Measurements from ENCODE around the gene TMEM179.

The TMEM179 gene

DNA sequence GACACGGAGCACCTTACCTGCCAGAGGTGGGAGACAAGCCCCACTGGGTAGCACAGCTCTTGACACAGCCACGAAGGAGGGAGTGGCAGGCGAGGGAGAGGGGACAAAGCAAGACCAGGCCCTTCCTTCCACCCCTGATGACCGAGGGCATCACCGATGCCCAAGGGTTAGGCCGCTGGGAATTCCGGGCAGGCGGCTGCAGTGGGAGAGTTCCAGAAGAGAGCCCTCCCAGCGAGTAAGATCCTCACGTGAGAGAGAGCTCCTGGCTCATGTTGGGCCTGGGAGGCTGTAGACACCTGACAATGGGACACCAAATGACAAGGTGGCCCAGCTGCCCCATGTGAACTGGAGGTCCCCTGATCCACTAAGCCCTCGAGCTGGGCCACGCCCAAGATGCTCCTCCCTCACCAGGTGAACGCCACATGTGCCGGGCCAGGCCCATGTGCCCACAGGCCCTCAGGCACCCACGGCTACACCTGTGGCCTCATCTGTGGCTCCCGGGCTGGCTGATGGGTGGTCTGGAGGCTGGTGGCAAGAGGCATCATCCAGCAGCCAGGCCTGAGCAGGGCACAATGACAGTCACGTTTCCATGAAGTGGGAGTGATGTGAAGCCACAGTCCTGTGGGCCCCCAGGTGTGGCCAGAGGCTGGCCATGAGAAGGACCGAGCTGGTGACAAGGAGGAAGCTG, 57.1 kb downstream of the TMEM179 start:
- Histone ChIP-seq H3K9me3 (no peaks in the 10 kb centered on the region), H3K4me1 (no peaks in the 10 kb centered on the region), H3K36me3 (no peaks in the 10 kb centered on the region), H3K27ac (no peak overlapping the region), H3K4me3 (no peak overlapping the region), H3K27me3 (peaks cover 0 to 88% of the 10 kb centered on the region in 2 donors)
- no peak for DNase-seq
- intact Hi-C loops (cut with DNase I; ENCODE audit: low total_unique reads): no loop called here
- TF ChIP-seq, protein P1, sequence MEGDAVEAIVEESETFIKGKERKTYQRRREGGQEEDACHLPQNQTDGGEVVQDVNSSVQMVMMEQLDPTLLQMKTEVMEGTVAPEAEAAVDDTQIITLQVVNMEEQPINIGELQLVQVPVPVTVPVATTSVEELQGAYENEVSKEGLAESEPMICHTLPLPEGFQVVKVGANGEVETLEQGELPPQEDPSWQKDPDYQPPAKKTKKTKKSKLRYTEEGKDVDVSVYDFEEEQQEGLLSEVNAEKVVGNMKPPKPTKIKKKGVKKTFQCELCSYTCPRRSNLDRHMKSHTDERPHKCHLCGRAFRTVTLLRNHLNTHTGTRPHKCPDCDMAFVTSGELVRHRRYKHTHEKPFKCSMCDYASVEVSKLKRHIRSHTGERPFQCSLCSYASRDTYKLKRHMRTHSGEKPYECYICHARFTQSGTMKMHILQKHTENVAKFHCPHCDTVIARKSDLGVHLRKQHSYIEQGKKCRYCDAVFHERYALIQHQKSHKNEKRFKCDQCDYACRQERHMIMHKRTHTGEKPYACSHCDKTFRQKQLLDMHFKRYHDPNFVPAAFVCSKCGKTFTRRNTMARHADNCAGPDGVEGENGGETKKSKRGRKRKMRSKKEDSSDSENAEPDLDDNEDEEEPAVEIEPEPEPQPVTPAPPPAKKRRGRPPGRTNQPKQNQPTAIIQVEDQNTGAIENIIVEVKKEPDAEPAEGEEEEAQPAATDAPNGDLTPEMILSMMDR (IDR thresholded peaks at IDR 0.05): no peak

DNA sequence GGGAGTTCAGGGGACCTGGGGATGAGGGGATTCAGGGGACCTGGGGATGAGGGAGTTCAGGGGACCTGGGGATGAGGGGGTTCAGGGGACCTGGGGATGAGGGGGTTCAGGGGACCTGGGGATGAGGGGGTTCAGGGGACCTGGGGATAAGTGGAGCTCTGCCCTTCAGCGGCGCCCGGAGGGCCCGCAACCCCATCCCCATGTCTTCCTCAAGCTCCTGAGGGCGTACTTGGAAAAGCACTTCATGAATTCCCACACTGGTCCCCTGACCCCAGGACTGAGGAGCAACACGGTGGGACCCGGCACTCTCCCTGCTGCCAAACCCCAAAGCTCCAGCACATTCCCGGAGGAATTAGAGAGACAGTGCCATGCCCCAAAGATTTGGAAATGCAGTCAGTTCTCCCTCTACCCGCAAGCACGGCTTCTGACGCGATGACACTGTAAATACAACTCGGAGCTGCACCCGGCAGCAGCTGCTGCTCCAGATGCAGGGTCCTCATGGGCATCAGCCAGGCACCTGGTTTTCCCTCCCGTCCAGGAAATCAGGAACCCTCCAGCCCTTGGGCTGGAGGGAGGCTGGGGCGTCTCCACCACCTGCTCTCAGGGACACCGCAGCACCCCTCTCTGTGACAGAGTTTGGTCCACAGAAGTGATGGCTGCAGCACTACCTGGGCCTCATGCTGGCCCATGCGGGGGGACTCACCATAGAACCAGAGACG, 57.8 kb downstream of the TMEM179 start:
- Histone ChIP-seq H3K27ac (no peak overlapping the region), H3K9me3 (no peaks in the 10 kb centered on the region), H3K4me1 (no peaks in the 10 kb centered on the region), H3K27me3 (peaks cover 0 to 85% of the 10 kb centered on the region in 2 donors), H3K36me3 (no peaks in the 10 kb centered on the region), H3K4me3 (no peak overlapping the region)
- intact Hi-C loops (cut with DNase I; ENCODE audit: low total_unique reads): no loop called here
- no peak for DNase-seq
- TF ChIP-seq, protein P1 (IDR thresholded peaks at IDR 0.05): no peak

DNA sequence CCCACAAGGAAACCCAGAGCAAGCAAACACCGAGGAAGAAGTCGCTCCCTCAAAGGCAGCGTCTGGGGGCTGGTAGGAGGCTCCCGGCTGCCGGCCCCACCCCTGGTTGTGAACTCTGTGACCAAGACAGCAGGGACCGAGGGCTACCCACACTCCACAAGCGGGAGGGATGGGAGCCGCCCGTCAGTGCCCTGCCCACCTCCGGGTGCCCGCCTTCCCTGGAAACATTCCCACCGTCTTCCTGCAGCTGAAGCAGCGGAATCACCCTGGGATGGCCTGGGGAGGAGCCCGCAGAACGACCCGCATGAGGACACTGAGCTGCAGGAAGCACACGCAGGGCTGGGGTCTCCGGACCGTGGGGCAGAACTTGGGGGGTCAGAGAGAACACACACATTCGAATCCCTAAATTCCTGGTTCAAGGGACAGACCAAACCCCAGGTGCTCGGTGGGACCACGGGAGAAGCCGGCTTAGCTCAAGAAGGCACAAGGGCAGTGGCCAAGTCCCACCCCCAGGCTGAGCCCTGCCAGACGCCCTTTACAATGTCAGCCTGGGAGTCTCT, 58.5 kb downstream of the TMEM179 start:
- intact Hi-C loops (cut with DNase I; ENCODE audit: low total_unique reads): no loop called here

DNA sequence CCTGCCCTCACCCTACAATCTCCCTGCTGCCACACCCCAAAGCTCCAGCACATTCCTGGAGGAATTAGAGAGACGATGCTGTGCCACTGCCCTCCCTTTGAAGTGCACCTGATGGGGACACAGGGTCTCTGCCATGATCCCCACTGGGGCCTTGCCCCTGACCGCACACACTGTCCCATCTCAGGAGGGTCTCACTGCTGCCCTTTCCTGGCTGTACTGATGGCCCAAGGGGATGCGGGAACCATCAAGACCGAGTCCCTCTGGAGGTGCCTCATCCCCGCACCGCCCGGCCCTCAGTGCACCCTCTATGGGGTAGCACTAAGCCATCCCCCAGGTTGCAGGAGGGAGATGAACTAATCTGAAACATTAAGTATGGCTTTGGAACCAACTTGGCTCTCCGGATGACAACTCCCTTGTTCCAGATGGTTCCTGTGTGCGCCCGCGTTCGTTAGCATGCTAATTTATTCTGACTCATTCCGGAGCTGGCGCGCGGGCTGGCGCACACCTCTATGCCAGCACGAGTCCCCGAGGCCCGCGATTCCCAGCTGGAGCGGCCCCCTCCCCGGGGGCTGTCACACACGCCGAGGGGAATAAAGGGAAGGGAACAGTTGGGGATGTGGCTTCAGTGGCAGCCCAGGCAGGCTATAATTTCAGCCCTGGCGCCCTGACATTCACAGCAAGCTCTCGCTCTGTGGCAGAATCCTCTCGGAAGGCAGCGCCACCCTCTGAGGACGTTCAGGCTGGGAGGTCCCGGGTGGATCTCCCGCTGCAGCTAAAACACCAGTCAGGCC, 59.2 kb downstream of the TMEM179 start:
- DNase-seq: no peak
- no peaks in the 10 kb centered on the region for H3K4me1 ChIP-seq
- no peaks in the 10 kb centered on the region for H3K9me3 ChIP-seq
- no peak overlapping the region for H3K4me3 ChIP-seq
- no peaks in the 10 kb centered on the region for H3K36me3 ChIP-seq
- TF ChIP-seq, protein P1 (IDR thresholded peaks at IDR 0.05): no peak
- H3K27ac ChIP-seq: no peak overlapping the region
- H3K27me3 ChIP-seq: peaks cover 0 to 72% of the 10 kb centered on the region in 2 donors
- intact Hi-C loops (cut with DNase I; ENCODE audit: low total_unique reads): no loop called here

More for the DNA sequence above, 58.5 kb downstream of the TMEM179 start:
- H3K4me1 ChIP-seq: no peaks in the 10 kb centered on the region
- no peaks in the 10 kb centered on the region for H3K36me3 ChIP-seq
- TF ChIP-seq, protein P1 (IDR thresholded peaks at IDR 0.05): no peak
- H3K4me3 ChIP-seq: no peak overlapping the region
- peaks cover 0 to 79% of the 10 kb centered on the region in 2 donors for H3K27me3 ChIP-seq
- H3K27ac ChIP-seq: no peak overlapping the region
- H3K9me3 ChIP-seq: no peaks in the 10 kb centered on the region
- DNase-seq: no peak

DNA sequence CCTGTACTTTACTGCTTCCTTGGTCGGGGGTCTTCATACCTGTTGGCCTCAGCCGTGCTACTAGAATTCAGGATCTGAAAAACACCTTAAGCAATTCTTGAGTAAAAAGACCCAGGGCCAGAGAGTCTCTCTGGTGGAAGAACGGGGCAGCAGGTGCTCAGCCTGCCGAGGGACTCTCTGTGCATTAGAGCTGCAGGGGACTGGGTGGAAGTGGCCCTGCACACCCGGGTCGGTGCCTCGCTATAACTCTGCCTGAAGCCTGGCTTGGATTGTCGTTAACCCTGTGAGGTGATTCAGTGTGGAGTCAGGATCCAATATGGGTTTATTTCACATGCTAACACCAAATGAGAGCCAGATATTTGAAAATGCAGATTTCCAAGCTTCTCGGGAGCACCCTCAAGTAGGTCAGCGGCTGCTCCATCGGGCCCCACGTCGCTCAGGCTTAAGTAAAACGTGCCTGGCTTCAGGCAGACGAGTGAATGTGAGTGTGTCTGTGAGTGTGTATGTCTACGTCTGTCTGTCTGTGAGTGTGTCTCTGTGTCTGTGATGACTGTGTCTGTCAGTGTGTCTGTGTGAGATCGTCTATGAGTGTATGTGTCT, 60.1 kb downstream of the TMEM179 start:
- Histone ChIP-seq H3K36me3 (no peaks in the 10 kb centered on the region), H3K27me3 (peaks cover 0 to 64% of the 10 kb centered on the region in 2 donors), H3K27ac (no peak overlapping the region), H3K4me3 (no peak overlapping the region), H3K4me1 (no peaks in the 10 kb centered on the region), H3K9me3 (no peaks in the 10 kb centered on the region)
- TF ChIP-seq, protein P1 (IDR thresholded peaks at IDR 0.05): no peak
- intact Hi-C loops (cut with DNase I; ENCODE audit: low total_unique reads): no loop called here
- no peak for DNase-seq
